HepG2 (cell line): ENCODE measurements around the gene PSMC5. TPM values are rescaled to one million over a fixed set of nuclear protein-coding genes. Genes with fewer than 3 reads are reported as not detected.

Experiments
- CHD2 ChIP-seq: IDR thresholded peaks from 2 replicates; pipeline ENCODE4 v1.6.1; 2011; ENCODE audit warnings: low read depth, low read length, improper control_type of control experiment
- FOXK2 ChIP-seq: fragments of 450-650 bp; IDR thresholded peaks from 2 replicates; pipeline ENCODE4 v1.6.1; 2016
- MYNN ChIP-seq: sonication (generic); formaldehyde crosslinking; IDR thresholded peaks from 2 replicates; pipeline ENCODE4 v1.4.0; 2020; ENCODE audit warnings: mild to moderate bottlenecking, low read depth, missing genetic modification reagents
- PAWR ChIP-seq: sonication (generic); formaldehyde crosslinking; IDR thresholded peaks from 2 replicates; pipeline ENCODE4 v1.4.0; 2020; ENCODE audit warnings: missing genetic modification reagents, mild to moderate bottlenecking, borderline replicate concordance
- PHF8 ChIP-seq: sonication (generic); formaldehyde crosslinking; IDR thresholded peaks from 2 replicates; pipeline ENCODE4 v1.5.0; 2020; ENCODE audit warnings: missing genetic modification reagents
- REL ChIP-seq: sonication (generic); formaldehyde crosslinking; conservative IDR thresholded peaks from 2 replicates; pipeline ENCODE4 v1.8.0; 2022; ENCODE audit warnings: mild to moderate bottlenecking, missing genetic modification reagents, moderate library complexity
- TFAP4 ChIP-seq: sonication (generic); IDR thresholded peaks from 2 replicates; pipeline ENCODE4 v1.6.1; 2016; ENCODE audit warnings: low read depth, borderline replicate concordance
- YY1 ChIP-seq: IDR thresholded peaks from 2 replicates; pipeline ENCODE4 v1.6.1; 2011; ENCODE audit warnings: low read length, low read depth, moderate library complexity, mild to moderate bottlenecking; ENCODE audit not compliant: insufficient read depth, insufficient replicate concordance
- ZBTB38 ChIP-seq: sonication (generic); formaldehyde crosslinking; IDR thresholded peaks from 2 replicates; pipeline ENCODE4 v1.5.1; 2020; ENCODE audit warnings: mild to moderate bottlenecking, missing genetic modification reagents
- ZFP91 ChIP-seq: sonication (generic); formaldehyde crosslinking; IDR thresholded peaks from 2 replicates; pipeline ENCODE4 v1.9.0; 2022; ENCODE audit warnings: missing genetic modification reagents, mild to moderate bottlenecking, borderline replicate concordance
- ZFY ChIP-seq: sonication (generic); formaldehyde crosslinking; IDR thresholded peaks from 2 replicates; pipeline ENCODE4 v1.4.0; 2020; ENCODE audit warnings: missing genetic modification reagents
- ZNF333 ChIP-seq: sonication (generic); formaldehyde crosslinking; IDR thresholded peaks from 2 replicates; pipeline ENCODE4 v1.4.0; 2020; ENCODE audit warnings: mild to moderate bottlenecking, missing genetic modification reagents, borderline replicate concordance
- ZNF564 ChIP-seq: sonication (generic); formaldehyde crosslinking; IDR thresholded peaks from 2 replicates; pipeline ENCODE4 v1.8.1; 2023; ENCODE audit warnings: mild to moderate bottlenecking, missing genetic modification reagents
- ZNF646 ChIP-seq: sonication (generic); formaldehyde crosslinking; IDR thresholded peaks from 2 replicates; pipeline ENCODE4 v1.9.0; 2021; ENCODE audit warnings: mild to moderate bottlenecking, missing genetic modification reagents
- ZNF691 ChIP-seq: sonication (generic); formaldehyde crosslinking; IDR thresholded peaks from 2 replicates; pipeline ENCODE4 v1.4.0; 2020; ENCODE audit warnings: missing genetic modification reagents, low read depth, mild to moderate bottlenecking, borderline replicate concordance
- ZNF761 ChIP-seq: sonication (generic); formaldehyde crosslinking; conservative IDR thresholded peaks from 2 replicates; pipeline ENCODE4 v1.4.0; 2020; ENCODE audit warnings: mild to moderate bottlenecking, missing genetic modification reagents
- ZNF768 ChIP-seq: sonication (generic); formaldehyde crosslinking; IDR thresholded peaks from 2 replicates; pipeline ENCODE4 v1.4.0; 2020; ENCODE audit warnings: missing genetic modification reagents
- ZNF839 ChIP-seq: sonication (generic); formaldehyde crosslinking; IDR thresholded peaks from 2 replicates; pipeline ENCODE4 v1.4.0; 2020; ENCODE audit warnings: missing genetic modification reagents, mild to moderate bottlenecking, borderline replicate concordance
- ZSCAN31 ChIP-seq: sonication (generic); formaldehyde crosslinking; IDR thresholded peaks from 2 replicates; pipeline ENCODE4 v1.5.0; 2020; ENCODE audit warnings: low read depth, mild to moderate bottlenecking, missing genetic modification reagents
- polyA plus RNA-seq, 8 experiments: library from polyadenylated mRNA; depleted of rRNA in 3 of 8; stranded (reverse) in 7 of 8; unstranded in 1 of 8; fragments of >200 nt; fragmentation: Illumina TruSeq in 4 of 8; extraction: Trizol in 4 of 8; gene quantifications; 2 replicates each; pipeline versions ENCODE4 v1.2.1 to v1.2.3, GENCODE V29; 2011 to 2016; ENCODE audit warnings: low read depth in 4 of 8, missing spikeins in 1 of 8, mixed read lengths in 1 of 8; ENCODE audit not compliant: insufficient read depth in 1 of 8
- total RNA-seq, 5 experiments: library from RNA; depleted of rRNA; stranded (reverse); fragments of >200 nt; fragmentation: Illumina TruSeq; extraction: Trizol; gene quantifications; 2 replicates each; pipeline ENCODE4 v1.2.3, GENCODE V29; 2016; ENCODE audit warnings: low read depth in 1 of 5

PSMC5 gene
- total and polyA plus RNA-seq, 2 of the 13 experiments (the other 11 are each of a cell fraction or from before 2014, with no cell fraction given): 35.3 to 128 TPM

GRCh38 chr17:63840591-63841349 is 13.5 kb downstream of the PSMC5 start (continued):
- TF ChIP-seq ZNF646 (CRISPR knock-in tag) (peak; percentile 51; the same call in 1 of the 2 replicates), ZNF564 (CRISPR knock-in tag) (no peak), PHF8 (CRISPR knock-in tag) (0 out of 2 replicates have a peak, but pooled peaks have one; percentile 14), TFAP4 (no peak), ZNF839 (CRISPR knock-in tag) (peak; percentile 70; the same call in 1 of the 2 replicates), ZBTB38 (CRISPR knock-in tag) (0 out of 2 replicates have a peak, but pooled peaks have one; percentile 64), CHD2 (no peak), ZFY (CRISPR knock-in tag) (peak; percentile 49), REL (CRISPR knock-in tag) (no peak), FOXK2 (no peak), ZSCAN31 (peak; percentile 70; the same call in 1 of the 2 replicates), ZNF333 (CRISPR knock-in tag) (0 out of 2 replicates have a peak, but pooled peaks have one; percentile 48), ZFP91 (no peak; the same call in 1 of the 2 replicates), ZNF691 (CRISPR knock-in tag) (0 out of 2 replicates have a peak, but pooled peaks have one; percentile 16), YY1 (no peak), PAWR (CRISPR knock-in tag) (0 out of 2 replicates have a peak, but pooled peaks have one; percentile 21), MYNN (CRISPR knock-in tag) (no peak), ZNF768 (CRISPR knock-in tag) (peak; percentile 45; the same call in 1 of the 2 replicates), ZNF761 (CRISPR knock-in tag) (0 out of 2 replicates have a peak, but pooled peaks have one; percentile 38)
